Esophagus muscularis mucosa (tissue), 4 donors: ENCODE measurements around the gene GDF7. TPM values are rescaled to one million over a fixed set of nuclear protein-coding genes. Genes with fewer than 3 reads are reported as not detected.

Experiments
- DNase-seq: peaks from one replicate; pipeline ENCODE4 v3.0.0-alpha.2; 2017; ENCODE audit errors: extremely low spot score
- H3K27ac ChIP-seq, 4 donors: fragments of 200-600 bp; sonication (generic); replicated peaks in 1 of 4; 1 replicate in 3 of 4; 2 replicates in 1 of 4; pipeline ENCODE4 v1.5.1; 2016 to 2019; ENCODE audit warnings: mild to moderate bottlenecking in 1 of 4
- H3K27me3 ChIP-seq, 4 donors: fragments of 200-600 bp; sonication (generic); one replicate each; pipeline versions ENCODE4 v1.5.1 to v1.6.0; 2016 to 2019
- H3K36me3 ChIP-seq, 4 donors: fragments of 200-600 bp; sonication (generic); one replicate each; pipeline ENCODE4 v1.5.1; 2016 to 2019
- H3K4me1 ChIP-seq, 4 donors: fragments of 200-600 bp; sonication (generic); one replicate each; pipeline ENCODE4 v1.5.1; 2016 to 2019
- H3K4me3 ChIP-seq, 4 donors: fragments of 200-600 bp; sonication (generic); 1 replicate in 2 of 4; 2 replicates in 2 of 4; pipeline ENCODE4 v1.5.1; 2016 to 2019; ENCODE audit warnings: mild to moderate bottlenecking in 4 of 4, moderate library complexity in 1 of 4
- H3K9me3 ChIP-seq, 4 donors: fragments of 200-600 bp; sonication (generic); 1 replicate in 3 of 4; 2 replicates in 1 of 4; pipeline ENCODE4 v1.5.1; 2016 to 2019
- CTCF ChIP-seq, 3 experiments: fragments of 200-600 bp in 2 of 3; fragments of 450-650 bp in 1 of 3; sonication (generic) in 2 of 3; IDR thresholded peaks; one replicate each; pipeline ENCODE4 v1.5.1; 2017 to 2019; ENCODE audit warnings: antibody characterized with exemption in 3 of 3, mild to moderate bottlenecking in 2 of 3, moderate library complexity in 1 of 3
- EP300 ChIP-seq: sonication (generic); formaldehyde crosslinking; IDR thresholded peaks from one replicate; pipeline ENCODE4 v1.6.1; 2017; ENCODE audit warnings: antibody characterized with exemption
- POLR2A ChIP-seq: fragments of 450-650 bp; IDR thresholded peaks from one replicate; pipeline ENCODE4 v1.6.1; 2017; ENCODE audit warnings: antibody characterized with exemption, moderate library complexity, mild to moderate bottlenecking, low read depth
- POLR2AphosphoS5 ChIP-seq, 2 donors: sonication (generic); formaldehyde crosslinking; IDR thresholded peaks; one replicate each; pipeline ENCODE4 v1.6.1; 2017; ENCODE audit warnings: antibody characterized with exemption in 2 of 2
- WGBS: methylation state at CpG from one replicate; pipeline ENCODE4 v1.1.5; 2018; 5-methylcytosine and 5-hydroxymethylcytosine counted together
- intact Hi-C: fragments of 100-400 bp; cut with DNase I; formaldehyde crosslinking; loops from one replicate; pipeline ENCODE4 v1.15.1; 2023
- total RNA-seq, 4 donors: library from RNA; depleted of rRNA; stranded (reverse); fragments of >200 nt; gene quantifications; one replicate each; pipeline versions ENCODE4 v1.1.0 to v1.2.1, GENCODE V29; 2016

Gene GDF7
- total RNA-seq, 4 donors from 2014 or later: 2.7 to 10.4 (median 7.4) TPM

- Histone ChIP-seq H3K36me3 (peaks cover 12 to 61% (median 52%) of the 10 kb centered on the region in 4 donors), H3K4me1 (peaks cover 65 to 95% (median 92%) of the 10 kb centered on the region in 4 donors), H3K4me3 (no peak overlapping the region), H3K27me3 (no peaks in the 10 kb centered on the region), H3K9me3 (no peaks in the 10 kb centered on the region), H3K27ac (peak overlapping the region; percentile 90 to 98 (median 94))
- intact Hi-C loops: no loop called here
- TF ChIP-seq POLR2AphosphoS5 (IDR thresholded peaks at IDR 0.05) (peak in 1 of 2 donors; percentile 23), POLR2A (no peak)
- 81% methylated on average over 11 of the region's 15 CpGs for WGBS
- no peak for DNase-seq
These were observed 28.1 kb upstream of the GDF7 start for GRCh38 chr2:20638646-20639430.

DNA sequence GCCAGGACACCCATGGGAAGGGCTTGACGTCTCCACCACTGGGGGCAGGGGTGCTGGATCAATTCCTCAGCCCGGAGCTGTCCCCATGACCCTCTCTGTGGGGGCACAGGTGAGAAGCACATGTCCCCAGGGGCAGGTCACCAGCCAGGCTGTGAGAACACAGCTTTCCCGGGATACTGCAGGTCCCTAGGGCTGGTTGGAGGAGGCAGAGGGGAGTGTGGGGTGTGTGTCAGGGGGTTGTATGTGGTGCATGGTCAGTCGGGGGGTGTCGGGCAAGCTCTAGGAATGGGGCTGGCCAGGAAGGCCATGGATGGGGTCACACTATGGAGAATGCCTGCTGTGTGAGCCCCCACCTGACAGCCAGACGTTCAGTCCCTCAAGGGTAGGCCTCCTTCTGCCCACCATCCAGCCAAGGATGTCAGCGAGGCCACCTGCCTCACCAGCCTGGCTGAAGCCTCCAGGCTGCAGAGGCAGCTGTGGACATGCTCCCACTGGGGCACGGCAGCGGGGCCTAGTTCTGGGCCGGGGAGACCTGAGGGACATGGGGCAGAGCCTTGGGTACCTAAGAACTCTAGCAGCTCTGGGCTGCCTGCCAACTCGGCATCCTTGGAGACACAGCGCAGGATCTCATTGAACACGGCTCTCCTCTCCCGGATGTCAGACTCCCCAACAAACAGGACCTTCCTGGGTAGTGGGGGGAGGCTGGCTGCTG lies 26.4 kb upstream of the GDF7 start:
- Histone ChIP-seq H3K27ac (peak overlapping the region; percentile 90 to 98 (median 94)), H3K9me3 (no peaks in the 10 kb centered on the region), H3K36me3 (peaks cover 12 to 78% (median 69%) of the 10 kb centered on the region in 4 donors), H3K4me3 (no peak overlapping the region), H3K27me3 (no peaks in the 10 kb centered on the region), H3K4me1 (peaks cover 48 to 78% (median 75%) of the 10 kb centered on the region in 4 donors)
- TF ChIP-seq CTCF (IDR thresholded peaks at IDR 0.05) (no peak), POLR2AphosphoS5 (IDR thresholded peaks at IDR 0.05) (peak in 1 of 2 donors; percentile 18), EP300 (no peak)
- DNase-seq: no peak
- intact Hi-C loops: loop anchor here (5.0 kb wide), 1 partner anchor 243 kb away; no protein-coding TSS in a partner anchor
- WGBS: 68% methylated on average over 8 of the region's 14 CpGs

- intact Hi-C loops: loop anchor here (5.0 kb wide), 1 partner anchor 244 kb away; no protein-coding TSS in a partner anchor
- Histone ChIP-seq H3K4me1 (peaks cover 42 to 72% (median 69%) of the 10 kb centered on the region in 4 donors), H3K27me3 (no peaks in the 10 kb centered on the region), H3K4me3 (peak overlapping the region in 1 of 4 donors; percentile 4), H3K36me3 (peaks cover 12 to 85% (median 76%) of the 10 kb centered on the region in 4 donors), H3K9me3 (no peaks in the 10 kb centered on the region), H3K27ac (peak overlapping the region; percentile 90 to 98 (median 94))
- no peak for DNase-seq
- TF ChIP-seq POLR2A (no peak), EP300 (peak; percentile 89), CTCF (IDR thresholded peaks at IDR 0.05) (no peak), POLR2AphosphoS5 (IDR thresholded peaks at IDR 0.05) (peak; percentile 89 to 92)
- 47% methylated on average over 16 of the region's 23 CpGs for WGBS
These were observed 25.6 kb upstream of the GDF7 start for GRCh38 chr2:20641123-20641985.

- intact Hi-C loops: loop anchor here (5.0 kb wide), 1 partner anchor 245 kb away; no protein-coding TSS in a partner anchor
These were observed 24.6 kb upstream of the GDF7 start for GRCh38 chr2:20642055-20642971.

More at GRCh38 chr2:20642055-20642971, 24.6 kb upstream of the GDF7 start:
- no peaks in the 10 kb centered on the region for H3K9me3 ChIP-seq
- peak; percentile 28 to 57 for TF ChIP-seq POLR2AphosphoS5 (IDR thresholded peaks at IDR 0.05)
- no peak for TF ChIP-seq POLR2A
- TF ChIP-seq EP300: no peak
- peak; percentile 93 to 99 (median 96) for TF ChIP-seq CTCF (IDR thresholded peaks at IDR 0.05)
- peak overlapping the region in 1 of 4 donors; percentile 4 for H3K4me3 ChIP-seq
- H3K27me3 ChIP-seq: no peaks in the 10 kb centered on the region
- DNase-seq: peak; percentile 95
- WGBS: 27% methylated on average over 26 of the region's 26 CpGs
- peaks cover 36 to 74% (median 69%) of the 10 kb centered on the region in 4 donors for H3K4me1 ChIP-seq
- H3K27ac ChIP-seq: peak overlapping the region; percentile 90 to 98 (median 94)
- H3K36me3 ChIP-seq: peaks cover 12 to 81% (median 78%) of the 10 kb centered on the region in 4 donors
